GM10248 (cell line): Measurements from ENCODE around the gene ST7.
"Not testable (repeated sequence)": the region's sequence is repeated elsewhere in the genome, so short reads cannot be mapped to it uniquely, and the experiment has no call there.

ENCODE experiments used
- CTCF ChIA-PET: fragments of 300-600 bp; sonication (Branson Sonifier 250); formaldehyde crosslinking; extraction: SDS; loops from one replicate; lab custom pipeline; 2021; ENCODE audit warnings: antibody characterized with exemption; lab: Yijun Ruan, JAX
- POLR2A ChIA-PET: fragments of 350-650 bp; sonication (Branson Sonifier 250); formaldehyde crosslinking; extraction: SDS; loops from one replicate; lab custom pipeline; 2020; ENCODE audit warnings: antibody characterized with exemption; lab: Yijun Ruan, JAX
- DNase-seq: peaks from one replicate; pipeline ENCODE4 v3.0.0; 2012; ENCODE audit errors: extremely low spot score
- CTCF ChIP-seq: IDR thresholded peaks from 2 replicates; pipeline ENCODE4 v1.5.1; 2012; ENCODE audit warnings: mild to moderate bottlenecking, low read depth; ENCODE audit errors: extremely low read depth, missing control alignments, control extremely low read depth

Gene ST7

GRCh38 chr7:116967254-116967922 lies 14.1 kb downstream of the ST7 start:
- no peak for DNase-seq
- no peak for TF ChIP-seq CTCF
- ChIA-PET CTCF (interaction anchor here (0.7 to 4.1 kb wide), 5 partner anchors 10 to 161 kb away, joined by 3 to 14 read pairs (median 4); no protein-coding TSS in a partner anchor), POLR2A (no interaction called here)

GRCh38 chr7:116967983-116968382 lies 14.7 kb downstream of the ST7 start:
- CTCF ChIA-PET = interaction anchor here (0.7 to 4.1 kb wide), 4 partner anchors 11 to 160 kb away, joined by 3 to 14 read pairs (median 8); no protein-coding TSS in a partner anchor
- TF ChIP-seq CTCF = no peak
- POLR2A ChIA-PET = no interaction called here
- DNase-seq = no peak

GRCh38 chr7:116968631-116969030 lies 15.3 kb downstream of the ST7 start:
- ChIA-PET POLR2A (no interaction called here), CTCF (interaction anchor here (0.7 to 4.1 kb wide), 4 partner anchors 12 to 20 kb away, joined by 3 to 14 read pairs (median 8); no protein-coding TSS in a partner anchor)
- TF ChIP-seq CTCF = no peak
- no peak for DNase-seq

- CTCF ChIA-PET = interaction anchor here (0.8 to 4.3 kb wide), 13 partner anchors 10 to 158 kb away, joined by 3 to 61 read pairs (median 7); no protein-coding TSS in a partner anchor
These were observed 16.1 kb downstream of the ST7 start for GRCh38 chr7:116969371-116969902.

GRCh38 chr7:116970238-116970910 lies 17.1 kb downstream of the ST7 start:
- ChIA-PET POLR2A (no interaction called here), CTCF (interaction anchor here (0.7 to 4.3 kb wide), 15 partner anchors 9 to 174 kb away, joined by 3 to 61 read pairs (median 5); no protein-coding TSS in a partner anchor)
- no peak for TF ChIP-seq CTCF
- no peak for DNase-seq

More at GRCh38 chr7:116969371-116969902, 16.1 kb downstream of the ST7 start:
- no peak for TF ChIP-seq CTCF
- POLR2A ChIA-PET = no interaction called here
- DNase-seq = no peak

GRCh38 chr7:116971153-116971552 lies 17.9 kb downstream of the ST7 start:
- ChIA-PET POLR2A (interaction anchor here (0.8 kb wide), 1 partner anchor 1914 kb away, joined by 4 read pairs; no protein-coding TSS in a partner anchor), CTCF (interaction anchor here (0.7 to 4.3 kb wide), 6 partner anchors 10 to 174 kb away, joined by 3 to 61 read pairs (median 5); no protein-coding TSS in a partner anchor)
- not testable (repeated sequence) for DNase-seq

GRCh38 chr7:116971869-116972268 lies 18.6 kb downstream of the ST7 start:
- TF ChIP-seq CTCF = no peak
- DNase-seq = no peak
- ChIA-PET CTCF (interaction anchor here (0.7 to 4.3 kb wide), 11 partner anchors 10 to 156 kb away, joined by 3 to 61 read pairs (median 4); no protein-coding TSS in a partner anchor), POLR2A (interaction anchor here (0.8 kb wide), 1 partner anchor 1915 kb away, joined by 4 read pairs; no protein-coding TSS in a partner anchor)

GRCh38 chr7:116975024-116975423 lies 21.7 kb downstream of the ST7 start:
- CTCF ChIA-PET = interaction anchor here (0.8 kb wide), 1 partner anchor 9 kb away, joined by 4 read pairs; no protein-coding TSS in a partner anchor
- POLR2A ChIA-PET, DNase-seq: not testable (repeated sequence)
